Sciatic nerve (tissue), 2 donors: ENCODE measurements around the gene SMURF1. TPM values are rescaled to one million over a fixed set of nuclear protein-coding genes. Genes with fewer than 3 reads are reported as not detected.
"Not testable (repeated sequence)": the region's sequence is repeated elsewhere in the genome, so short reads cannot be mapped to it uniquely, and the experiment has no call there.

ENCODE experiments used
- ATAC-seq: fragments of 200-7000 bp; cut with Tn5 transposase; one replicate; pipeline ENCODE4 v1.9.1; 2020; ENCODE audit warnings: mild to moderate bottlenecking, moderate library complexity
- DNase-seq: peaks from one replicate; pipeline ENCODE4 v3.0.0-alpha.2; 2020; ENCODE audit warnings: low spot score
- intact Hi-C: fragments of 100-400 bp; cut with DNase I; formaldehyde crosslinking; loops from one replicate; pipeline ENCODE4 v1.14.2; 2022
- total RNA-seq: library from RNA; stranded (reverse); fragmentation: NEBNext Ultra II Directional; extraction: Animal tissue kit (Norgen Biotek cat#: 25700); gene quantifications from one replicate; pipeline ENCODE4 v1.2.1, GENCODE V29; 2021
- donor health status: DM: no; HTN: no; CAD: no.
- donor health status: DM: no; HTN: no; CAD: no.

The SMURF1 gene
- total RNA-seq, 1 donor from 2014 or later: 37.0 TPM

DNA sequence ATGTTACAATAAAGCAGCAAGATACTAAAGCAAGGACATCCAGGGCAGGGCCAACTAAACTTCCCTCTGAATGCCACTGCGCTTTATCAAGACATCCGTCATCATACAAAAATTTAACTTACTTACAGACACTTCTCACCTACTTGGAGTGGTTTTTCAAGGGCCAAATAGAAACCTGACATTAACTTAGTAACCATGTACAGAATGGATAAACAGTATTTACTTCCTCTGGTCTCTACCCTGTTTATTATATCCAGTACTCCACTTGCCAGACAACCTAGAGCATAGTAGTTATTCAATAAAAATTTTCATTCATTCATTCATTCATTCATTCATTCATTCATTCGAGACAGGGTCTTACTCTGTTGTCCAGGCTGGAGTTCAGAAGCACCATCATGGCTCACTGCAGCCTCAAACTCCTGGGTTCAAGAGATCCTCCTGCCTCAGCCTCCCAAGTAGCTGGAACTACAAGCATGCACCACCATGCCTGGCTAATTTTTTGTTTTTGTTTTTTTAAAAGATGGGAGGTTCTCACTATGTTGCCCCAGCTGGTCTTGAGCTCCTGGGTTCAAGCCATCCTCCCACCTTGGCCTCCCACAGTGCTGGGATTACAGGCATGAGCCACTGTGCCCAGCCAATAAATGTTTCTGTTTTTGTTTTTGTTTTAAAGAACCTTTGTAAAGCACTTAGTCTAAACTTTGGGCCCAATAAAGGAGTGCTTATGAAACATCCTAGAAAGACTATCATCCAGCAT lies 19.0 kb downstream of the SMURF1 start:
- DNase-seq (no peak), ATAC-seq (no peak)
- intact Hi-C loops: no loop called here

DNA sequence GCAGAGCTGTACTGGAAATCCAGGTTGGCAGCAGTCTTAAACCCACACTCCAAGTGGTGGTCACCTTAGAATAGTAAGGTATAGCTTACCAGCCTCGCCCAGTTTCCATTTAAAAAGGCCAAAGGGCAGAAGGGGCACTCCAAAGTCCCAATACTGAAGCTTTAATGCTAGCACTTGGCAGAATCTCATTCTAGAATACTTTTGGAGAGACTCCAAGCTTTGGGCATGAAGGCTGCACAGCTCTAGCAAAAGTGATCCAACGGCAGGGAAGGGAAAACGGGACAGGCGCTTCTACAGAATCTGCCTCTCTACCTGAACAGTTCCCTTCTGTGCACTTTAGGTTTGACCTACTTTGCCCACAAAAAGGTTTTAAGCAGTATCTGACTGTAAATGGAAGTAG lies 19.7 kb downstream of the SMURF1 start:
- DNase-seq (no peak), ATAC-seq (no peak)
- intact Hi-C loops: no loop called here

GRCh38 chr7:99123571-99124033 lies 20.3 kb downstream of the SMURF1 start:
- peak; percentile 47 for ATAC-seq

DNA sequence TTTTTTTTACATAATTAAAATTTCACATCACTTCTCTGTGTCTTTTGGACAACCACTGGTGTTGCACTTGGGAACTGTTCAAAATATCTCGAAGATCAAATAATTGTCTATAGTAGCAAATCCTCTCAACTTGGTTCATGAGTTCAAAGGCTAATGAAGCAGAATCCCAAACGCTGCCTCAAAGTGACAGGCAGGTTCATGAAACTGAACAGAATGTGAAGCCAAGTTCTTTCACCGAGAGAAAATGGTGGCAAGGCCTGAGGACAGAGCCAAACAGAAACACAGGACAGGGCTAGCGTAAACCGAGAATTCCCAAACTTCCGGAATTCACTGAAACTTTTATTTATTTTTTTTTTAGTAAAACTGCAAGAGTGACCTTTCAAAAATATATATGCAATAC lies 21.1 kb downstream of the SMURF1 start:
- no peak for ATAC-seq
- DNase-seq: no peak
- intact Hi-C loops: no loop called here

More at GRCh38 chr7:99123571-99124033, 20.3 kb downstream of the SMURF1 start:
- intact Hi-C loops: no loop called here
- DNase-seq: no peak

DNA sequence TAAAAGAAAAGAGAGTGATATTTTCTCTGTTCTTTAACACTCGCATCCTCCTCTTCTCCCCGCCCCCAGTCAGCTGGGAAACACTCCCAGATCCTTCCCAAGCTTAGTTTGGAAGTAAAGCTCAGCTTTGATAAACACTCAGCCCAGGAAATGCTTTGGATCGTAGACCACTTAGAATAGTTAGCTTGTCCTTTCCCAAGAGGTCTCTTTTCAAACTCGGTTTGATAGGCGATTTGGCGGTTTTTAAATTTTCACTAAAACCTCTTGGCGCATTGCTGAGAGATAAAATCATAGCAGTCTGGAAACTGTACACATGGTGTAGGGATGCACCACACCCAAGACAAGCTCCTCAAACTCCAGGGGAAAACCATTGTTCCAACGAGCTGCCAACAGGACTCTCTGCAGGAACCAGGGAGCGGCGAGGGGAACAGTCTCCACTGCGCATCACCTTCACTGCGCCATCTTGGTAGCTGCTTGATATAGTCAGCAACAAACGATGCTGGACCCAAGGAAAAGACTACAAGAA lies 22.3 kb downstream of the SMURF1 start:
- DNase-seq (no peak), ATAC-seq (peak; percentile 70)
- intact Hi-C loops: no loop called here

DNA sequence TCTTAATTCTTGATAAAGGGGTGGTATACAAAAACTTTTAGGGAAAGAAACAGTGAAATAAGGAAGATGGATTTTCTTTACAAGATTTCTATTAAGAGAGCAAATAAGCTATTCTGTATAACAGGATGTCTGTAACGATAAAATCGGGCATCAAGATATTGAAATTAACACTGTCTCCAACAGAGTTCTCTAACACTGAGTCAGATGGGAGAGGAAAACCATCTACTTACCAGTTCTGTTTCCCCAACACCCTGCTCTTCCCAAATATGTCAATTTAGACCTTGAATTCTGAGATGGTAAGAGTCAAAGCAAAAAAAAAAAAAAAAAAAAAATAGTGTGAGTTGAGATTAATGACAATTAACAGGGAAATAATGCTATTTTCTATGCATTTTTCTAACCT lies 23.0 kb downstream of the SMURF1 start:
- ATAC-seq (no peak), DNase-seq (no peak)
- intact Hi-C loops: no loop called here

GRCh38 chr7:99120501-99120900 lies 23.4 kb downstream of the SMURF1 start:
- intact Hi-C loops: no loop called here
- DNase-seq (no peak), ATAC-seq (peak; percentile 61)

DNA sequence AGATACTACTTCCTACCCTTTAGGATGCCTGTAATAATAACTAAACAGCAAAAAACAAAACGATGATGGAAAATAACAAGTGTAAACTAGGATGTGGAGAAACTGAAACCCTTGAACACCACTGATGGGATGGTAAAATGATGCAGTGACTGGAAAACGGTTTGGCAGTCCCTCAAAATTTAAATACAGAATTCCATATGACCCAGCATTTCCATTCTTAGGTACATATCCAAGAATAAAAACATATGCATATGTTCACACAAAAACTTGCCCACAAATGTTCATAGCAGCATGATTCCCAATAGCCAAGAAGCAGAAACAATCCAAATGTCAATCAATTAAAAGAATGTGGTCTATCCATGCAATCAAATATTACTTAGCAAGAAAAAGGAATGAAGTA lies 25.8 kb downstream of the SMURF1 start:
- no peak for DNase-seq
- no peak for ATAC-seq
- intact Hi-C loops: no loop called here

GRCh38 chr7:99116144-99116543 lies 27.8 kb downstream of the SMURF1 start:
- DNase-seq (no peak), ATAC-seq (no peak)
- intact Hi-C loops: no loop called here

- intact Hi-C loops: no loop called here
- DNase-seq (no peak), ATAC-seq (no peak)
Measured at GRCh38 chr7:99115379-99115778, 28.5 kb downstream of the SMURF1 start.

DNA sequence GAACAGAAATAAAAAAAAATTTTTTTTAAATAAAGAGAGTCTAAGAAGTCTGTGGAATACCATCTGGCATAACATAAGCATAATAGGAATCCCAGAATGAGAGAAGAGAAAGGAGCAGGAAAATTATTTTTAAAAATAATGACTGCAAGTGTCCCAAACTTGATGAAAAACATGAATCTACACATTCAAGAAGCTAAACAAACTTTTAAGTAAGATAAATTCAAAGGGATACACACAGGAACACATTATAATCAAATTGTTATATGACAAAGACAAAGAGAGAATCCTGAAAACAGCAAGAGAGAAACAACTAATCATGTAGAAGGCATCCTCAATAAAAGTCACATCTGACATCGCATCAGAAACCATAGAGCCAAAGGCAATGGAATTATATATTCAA lies 30.9 kb downstream of the SMURF1 start:
- ATAC-seq (no peak), DNase-seq (no peak)
- intact Hi-C loops: no loop called here

GRCh38 chr7:99112097-99112496 lies 31.8 kb downstream of the SMURF1 start:
- ATAC-seq: no peak
- no peak for DNase-seq
- intact Hi-C loops: no loop called here

GRCh38 chr7:99111591-99111990 lies 32.3 kb downstream of the SMURF1 start:
- intact Hi-C loops: no loop called here
- ATAC-seq: peak; percentile 32
- DNase-seq: no peak

GRCh38 chr7:99109108-99110051 lies 34.5 kb downstream of the SMURF1 start:
- ATAC-seq: peak; percentile 65
- DNase-seq: no peak
- intact Hi-C loops: no loop called here

GRCh38 chr7:99108613-99109012 lies 35.3 kb downstream of the SMURF1 start:
- intact Hi-C loops: no loop called here
- no peak for ATAC-seq
- no peak for DNase-seq

GRCh38 chr7:99106821-99107241 lies 37.1 kb downstream of the SMURF1 start:
- ATAC-seq (no peak), DNase-seq (no peak)
- intact Hi-C loops: no loop called here

DNA sequence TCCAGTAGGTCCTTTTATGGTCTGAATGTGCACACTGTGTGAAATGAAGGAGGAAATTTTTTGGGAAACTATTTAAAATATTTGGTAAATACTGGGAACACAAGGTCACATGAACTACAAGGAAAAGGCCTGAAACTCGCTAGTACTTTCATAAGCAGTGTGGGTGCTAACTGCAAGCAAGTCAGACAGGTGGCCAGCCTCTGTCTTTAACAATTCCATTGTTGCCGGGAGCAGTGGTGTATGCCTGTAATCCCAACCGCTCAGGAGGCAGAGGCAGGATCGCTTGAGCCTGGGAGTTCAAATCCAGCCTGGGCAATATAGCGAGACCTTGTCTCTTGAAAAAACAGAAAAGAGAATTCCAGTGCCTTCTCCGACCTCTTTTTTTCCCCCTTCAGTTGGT lies 37.5 kb downstream of the SMURF1 start:
- ATAC-seq (peak; percentile 16), DNase-seq (no peak)
- intact Hi-C loops: no loop called here

GRCh38 chr7:99105756-99106155 lies 38.2 kb downstream of the SMURF1 start:
- ATAC-seq (no peak), DNase-seq (no peak)
- intact Hi-C loops: no loop called here

GRCh38 chr7:99104631-99105030 lies 39.3 kb downstream of the SMURF1 start:
- intact Hi-C loops: no loop called here
- no peak for DNase-seq
- no peak for ATAC-seq

DNA sequence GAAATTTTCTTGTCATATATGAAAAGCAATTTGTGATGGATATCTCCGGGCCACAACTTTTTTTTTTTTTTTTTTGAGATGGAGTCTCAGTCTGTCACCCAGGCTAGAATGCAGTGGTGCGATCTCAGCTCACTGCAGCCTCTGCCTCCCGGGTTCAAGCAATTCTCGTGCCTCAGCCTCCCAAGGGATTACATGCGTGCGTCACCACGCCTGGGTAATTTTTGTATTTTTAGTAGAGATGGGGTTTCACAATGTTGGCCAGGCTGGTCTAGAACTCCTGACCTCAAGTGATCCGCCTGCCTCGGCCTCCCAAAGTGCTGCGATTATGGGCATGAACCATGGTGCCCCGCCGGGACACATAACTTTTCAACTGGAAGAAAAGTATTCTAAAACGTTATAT lies 40.1 kb downstream of the SMURF1 start:
- intact Hi-C loops, DNase-seq, ATAC-seq: not testable (repeated sequence)
